Liver (tissue), 9 donors: Measurements from ENCODE around the gene MAPK8. TPM values are rescaled to one million over a fixed set of nuclear protein-coding genes. Genes with fewer than 3 reads are reported as not detected.

Source experiments
- DNase-seq: peaks from one replicate; pipeline ENCODE4 v3.0.0-alpha.2; 2017; ENCODE audit warnings: low spot score
- H3K27ac ChIP-seq, 2 donors: one replicate each; pipeline ENCODE4 v1.7.0; 2013; ENCODE audit warnings: inconsistent platforms in 2 of 2, low read length in 2 of 2, control low read depth in 1 of 2, low read depth in 1 of 2, mild to moderate bottlenecking in 1 of 2
- H3K27me3 ChIP-seq, 4 donors: one replicate each; pipeline versions ENCODE4 v1.6.1 to v1.7.0; 2013; ENCODE audit warnings: low read length in 3 of 4, inconsistent platforms in 1 of 4, mild to moderate bottlenecking in 1 of 4, moderate library complexity in 1 of 4; ENCODE audit not compliant: control insufficient read depth in 4 of 4, insufficient read depth in 4 of 4
- H3K36me3 ChIP-seq, 4 donors: one replicate each; pipeline versions ENCODE4 v1.6.1 to v1.7.0; 2013; ENCODE audit warnings: low read length in 3 of 4, mild to moderate bottlenecking in 3 of 4, low read depth in 1 of 4, moderate library complexity in 1 of 4; ENCODE audit not compliant: control insufficient read depth in 4 of 4, insufficient read depth in 3 of 4
- H3K4me1 ChIP-seq, 4 donors: one replicate each; pipeline versions ENCODE4 v1.6.1 to v1.7.0; 2013; ENCODE audit warnings: low read length in 3 of 4, mild to moderate bottlenecking in 3 of 4, moderate library complexity in 1 of 4; ENCODE audit not compliant: control insufficient read depth in 4 of 4, insufficient read depth in 4 of 4
- H3K4me3 ChIP-seq, 3 donors: one replicate each; pipeline versions ENCODE4 v1.6.1 to v1.7.0; 2013; ENCODE audit warnings: low read length in 3 of 3, control low read depth in 1 of 3, low read depth in 1 of 3, mild to moderate bottlenecking in 1 of 3
- H3K9ac ChIP-seq, 2 donors: one replicate each; pipeline ENCODE4 v1.7.0; 2013; ENCODE audit warnings: low read length in 2 of 2, mild to moderate bottlenecking in 2 of 2, moderate library complexity in 2 of 2, control low read depth in 1 of 2, low read depth in 1 of 2
- H3K9me3 ChIP-seq, 4 donors: one replicate each; pipeline versions ENCODE4 v1.6.1 to v1.7.0; 2013; ENCODE audit warnings: low read length in 3 of 4; ENCODE audit not compliant: control insufficient read depth in 4 of 4
- EGR1 ChIP-seq, 2 donors: IDR thresholded peaks; 2 replicates each; pipeline ENCODE4 v1.6.1; 2016 to 2018; ENCODE audit warnings: antibody characterized with exemption in 2 of 2, low read depth in 2 of 2
- FOXA1 ChIP-seq: IDR thresholded peaks from 2 replicates; pipeline ENCODE4 v1.6.1; 2016; ENCODE audit warnings: antibody characterized with exemption
- FOXA2 ChIP-seq: IDR thresholded peaks from 2 replicates; pipeline ENCODE4 v1.6.1; 2016; ENCODE audit warnings: antibody characterized with exemption
- GABPA ChIP-seq, 2 donors: IDR thresholded peaks in 1 of 2; conservative IDR thresholded peaks in 1 of 2; 2 replicates each; pipeline ENCODE4 v1.6.1; 2016; ENCODE audit warnings: antibody characterized with exemption in 2 of 2, mild to moderate bottlenecking in 1 of 2, moderate library complexity in 1 of 2
- HNF4A ChIP-seq, 2 donors: conservative IDR thresholded peaks; 2 replicates each; pipeline ENCODE4 v1.6.1; 2016; ENCODE audit warnings: antibody characterized with exemption in 2 of 2, mild to moderate bottlenecking in 2 of 2
- HNF4G ChIP-seq: IDR thresholded peaks from 2 replicates; pipeline ENCODE4 v1.6.1; 2016; ENCODE audit warnings: antibody characterized with exemption
- JUND ChIP-seq, 2 donors: IDR thresholded peaks; 2 replicates each; pipeline ENCODE4 v1.6.1; 2016; ENCODE audit warnings: antibody characterized with exemption in 2 of 2
- NR2F2 ChIP-seq: IDR thresholded peaks from 2 replicates; pipeline ENCODE4 v1.6.1; 2016; ENCODE audit warnings: antibody characterized with exemption
- RAD21 ChIP-seq, 2 donors: IDR thresholded peaks; 2 replicates each; pipeline ENCODE4 v1.6.1; 2016; ENCODE audit warnings: antibody characterized with exemption in 2 of 2, mild to moderate bottlenecking in 2 of 2
- RXRA ChIP-seq, 2 donors: IDR thresholded peaks; 2 replicates each; pipeline ENCODE4 v1.6.1; 2017 to 2018; ENCODE audit warnings: antibody characterized with exemption in 2 of 2, mild to moderate bottlenecking in 1 of 2
- SP1 ChIP-seq: IDR thresholded peaks from 2 replicates; pipeline ENCODE4 v1.6.1; 2018; ENCODE audit warnings: antibody characterized with exemption, mild to moderate bottlenecking
- TAF1 ChIP-seq: conservative IDR thresholded peaks from 2 replicates; pipeline ENCODE4 v1.6.1; 2016; ENCODE audit warnings: antibody characterized with exemption, mild to moderate bottlenecking
- YY1 ChIP-seq: IDR thresholded peaks from 2 replicates; pipeline ENCODE4 v1.6.1; 2016; ENCODE audit warnings: antibody characterized with exemption, mild to moderate bottlenecking
- WGBS: extraction: QIAGEN DNeasy Blood & Tissue Kit; methylation state at CpG from one replicate; pipeline ENCODE4 v1.1.7; 2013; 5-methylcytosine and 5-hydroxymethylcytosine counted together
- polyA plus RNA-seq, 2 donors: library from polyadenylated mRNA; stranded (reverse) in 1 of 2; unstranded in 1 of 2; fragments of 200-250 nt in 1 of 2; fragments of >200 nt in 1 of 2; fragmentation: Nextera tagmentation in 1 of 2; extraction: Ambion mirVana in 1 of 2; gene quantifications; one replicate each; pipeline versions ENCODE4 v1.2.1 to v1.2.3, GENCODE V29; 2013 to 2015
- total RNA-seq, 2 donors: library from RNA; depleted of rRNA; stranded (reverse); fragments of >200 nt; gene quantifications; one replicate each; pipeline ENCODE4 v1.2.3, GENCODE V29; 2014
- TF ChIP-seq, protein P1 (sequence below): fragments of 150-350 bp; IDR thresholded peaks from 2 replicates; pipeline ENCODE4 v1.5.1; 2017; ENCODE audit warnings: improper control_type of control experiment, low read depth, low read length; ENCODE audit not compliant: missing input control
- TF ChIP-seq, protein P2 (sequence below): IDR thresholded peaks from 2 replicates; pipeline ENCODE4 v1.6.1; 2016; ENCODE audit warnings: antibody characterized with exemption
- TF ChIP-seq, protein P3 (sequence below): IDR thresholded peaks from 2 replicates; pipeline ENCODE4 v1.6.1; 2016; ENCODE audit warnings: antibody characterized with exemption
- TF ChIP-seq, protein P4 (sequence below): IDR thresholded peaks from 2 replicates; pipeline ENCODE4 v1.6.1; 2016; ENCODE audit warnings: antibody characterized with exemption
- TF ChIP-seq, protein P5 (sequence below): IDR thresholded peaks from 2 replicates; pipeline ENCODE4 v1.6.1; 2016; ENCODE audit warnings: antibody characterized with exemption, mild to moderate bottlenecking
- donor health status: healthy.
- donor health status: healthy.
- donor health status: healthy.
- donor health status: healthy.
- donor health status: healthy.

The MAPK8 gene
- total and polyA plus RNA-seq, 4 donors: 14.9 to 51.6 (median 24.8) TPM

DNA sequence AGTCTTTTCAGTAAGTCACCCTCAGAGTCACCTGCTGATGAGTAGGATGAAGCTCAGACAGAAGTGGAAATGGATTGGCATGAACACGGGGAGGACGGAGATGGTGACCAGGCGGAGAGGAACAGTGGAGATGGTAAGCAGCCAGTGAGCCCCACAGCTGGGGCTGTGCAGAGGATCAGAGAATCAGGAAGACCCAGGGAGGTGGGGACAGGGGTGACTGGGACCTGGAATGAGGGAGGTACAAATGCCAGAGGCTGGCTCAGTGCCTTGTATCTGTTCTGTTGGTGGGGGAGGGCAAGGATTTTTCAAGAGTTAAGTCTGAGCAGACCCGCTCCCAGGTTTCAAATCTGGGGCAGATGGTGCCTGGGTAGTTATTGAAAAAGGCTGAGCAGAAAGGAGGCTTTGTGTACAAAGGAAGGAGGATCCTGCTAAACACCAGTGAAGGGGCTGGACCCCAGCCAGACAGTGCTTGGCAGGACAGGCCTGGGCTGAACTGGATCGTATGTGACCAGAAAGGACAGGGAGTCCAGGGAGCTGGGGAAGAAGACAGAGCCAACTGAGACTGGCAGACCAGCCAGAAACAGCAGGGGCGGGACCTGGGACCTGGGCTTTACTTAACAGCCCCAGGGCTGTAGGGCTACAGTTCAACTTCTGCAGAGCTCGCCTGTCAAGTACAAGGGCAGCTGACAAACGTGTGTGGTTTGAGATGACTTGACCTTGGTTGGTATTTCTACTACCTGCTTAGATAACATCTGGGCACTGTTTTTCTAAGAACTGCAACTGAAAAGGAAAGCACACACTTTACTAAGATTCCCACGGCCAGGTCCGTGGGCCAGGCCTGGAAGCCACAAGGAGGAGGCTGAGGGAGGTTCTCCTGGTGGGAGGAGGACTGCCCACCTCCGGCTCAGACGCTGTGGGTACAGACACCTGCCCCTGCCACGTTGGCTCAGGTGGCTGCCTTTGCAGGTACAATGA, 18.8 kb upstream of the MAPK8 start:
- Histone ChIP-seq H3K4me3 (no peak overlapping the region), H3K9ac (no peak overlapping the region), H3K36me3 (no peaks in the 10 kb centered on the region), H3K27me3 (peaks cover 0 to 4% (median 0%) of the 10 kb centered on the region in 4 donors), H3K9me3 (peaks cover 6 to 10% (median 8%) of the 10 kb centered on the region in 4 donors), H3K27ac (no peak overlapping the region), H3K4me1 (no peaks in the 10 kb centered on the region)
- WGBS: 77% methylated on average over 13 of the region's 13 CpGs
- no peak for TF ChIP-seq HNF4A (conservative IDR thresholded peaks at IDR 0.05)
- TF ChIP-seq YY1: no peak
- TF ChIP-seq TAF1: no peak
- TF ChIP-seq, protein P1, sequence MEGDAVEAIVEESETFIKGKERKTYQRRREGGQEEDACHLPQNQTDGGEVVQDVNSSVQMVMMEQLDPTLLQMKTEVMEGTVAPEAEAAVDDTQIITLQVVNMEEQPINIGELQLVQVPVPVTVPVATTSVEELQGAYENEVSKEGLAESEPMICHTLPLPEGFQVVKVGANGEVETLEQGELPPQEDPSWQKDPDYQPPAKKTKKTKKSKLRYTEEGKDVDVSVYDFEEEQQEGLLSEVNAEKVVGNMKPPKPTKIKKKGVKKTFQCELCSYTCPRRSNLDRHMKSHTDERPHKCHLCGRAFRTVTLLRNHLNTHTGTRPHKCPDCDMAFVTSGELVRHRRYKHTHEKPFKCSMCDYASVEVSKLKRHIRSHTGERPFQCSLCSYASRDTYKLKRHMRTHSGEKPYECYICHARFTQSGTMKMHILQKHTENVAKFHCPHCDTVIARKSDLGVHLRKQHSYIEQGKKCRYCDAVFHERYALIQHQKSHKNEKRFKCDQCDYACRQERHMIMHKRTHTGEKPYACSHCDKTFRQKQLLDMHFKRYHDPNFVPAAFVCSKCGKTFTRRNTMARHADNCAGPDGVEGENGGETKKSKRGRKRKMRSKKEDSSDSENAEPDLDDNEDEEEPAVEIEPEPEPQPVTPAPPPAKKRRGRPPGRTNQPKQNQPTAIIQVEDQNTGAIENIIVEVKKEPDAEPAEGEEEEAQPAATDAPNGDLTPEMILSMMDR: no peak
- TF ChIP-seq GABPA (IDR thresholded peaks at IDR 0.05 in 1 of 2, conservative IDR thresholded peaks at IDR 0.05 in 1 of 2): no peak
- TF ChIP-seq RXRA (IDR thresholded peaks at IDR 0.05): no peak
- no peak for TF ChIP-seq FOXA1
- TF ChIP-seq RAD21 (IDR thresholded peaks at IDR 0.05): no peak
- TF ChIP-seq, protein P2, sequence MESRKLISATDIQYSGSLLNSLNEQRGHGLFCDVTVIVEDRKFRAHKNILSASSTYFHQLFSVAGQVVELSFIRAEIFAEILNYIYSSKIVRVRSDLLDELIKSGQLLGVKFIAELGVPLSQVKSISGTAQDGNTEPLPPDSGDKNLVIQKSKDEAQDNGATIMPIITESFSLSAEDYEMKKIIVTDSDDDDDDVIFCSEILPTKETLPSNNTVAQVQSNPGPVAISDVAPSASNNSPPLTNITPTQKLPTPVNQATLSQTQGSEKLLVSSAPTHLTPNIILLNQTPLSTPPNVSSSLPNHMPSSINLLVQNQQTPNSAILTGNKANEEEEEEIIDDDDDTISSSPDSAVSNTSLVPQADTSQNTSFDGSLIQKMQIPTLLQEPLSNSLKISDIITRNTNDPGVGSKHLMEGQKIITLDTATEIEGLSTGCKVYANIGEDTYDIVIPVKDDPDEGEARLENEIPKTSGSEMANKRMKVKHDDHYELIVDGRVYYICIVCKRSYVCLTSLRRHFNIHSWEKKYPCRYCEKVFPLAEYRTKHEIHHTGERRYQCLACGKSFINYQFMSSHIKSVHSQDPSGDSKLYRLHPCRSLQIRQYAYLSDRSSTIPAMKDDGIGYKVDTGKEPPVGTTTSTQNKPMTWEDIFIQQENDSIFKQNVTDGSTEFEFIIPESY: no peak
- TF ChIP-seq, protein P3, sequence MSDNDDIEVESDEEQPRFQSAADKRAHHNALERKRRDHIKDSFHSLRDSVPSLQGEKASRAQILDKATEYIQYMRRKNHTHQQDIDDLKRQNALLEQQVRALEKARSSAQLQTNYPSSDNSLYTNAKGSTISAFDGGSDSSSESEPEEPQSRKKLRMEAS: no peak
- TF ChIP-seq, protein P4, sequence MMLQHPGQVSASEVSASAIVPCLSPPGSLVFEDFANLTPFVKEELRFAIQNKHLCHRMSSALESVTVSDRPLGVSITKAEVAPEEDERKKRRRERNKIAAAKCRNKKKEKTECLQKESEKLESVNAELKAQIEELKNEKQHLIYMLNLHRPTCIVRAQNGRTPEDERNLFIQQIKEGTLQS: no peak
- no peak for TF ChIP-seq FOXA2
- TF ChIP-seq EGR1 (IDR thresholded peaks at IDR 0.05; ENCODE audit: low read depth in 2 of 2): no peak
- no peak for TF ChIP-seq JUND (IDR thresholded peaks at IDR 0.05)
- no peak for TF ChIP-seq HNF4G
- TF ChIP-seq, protein P5, sequence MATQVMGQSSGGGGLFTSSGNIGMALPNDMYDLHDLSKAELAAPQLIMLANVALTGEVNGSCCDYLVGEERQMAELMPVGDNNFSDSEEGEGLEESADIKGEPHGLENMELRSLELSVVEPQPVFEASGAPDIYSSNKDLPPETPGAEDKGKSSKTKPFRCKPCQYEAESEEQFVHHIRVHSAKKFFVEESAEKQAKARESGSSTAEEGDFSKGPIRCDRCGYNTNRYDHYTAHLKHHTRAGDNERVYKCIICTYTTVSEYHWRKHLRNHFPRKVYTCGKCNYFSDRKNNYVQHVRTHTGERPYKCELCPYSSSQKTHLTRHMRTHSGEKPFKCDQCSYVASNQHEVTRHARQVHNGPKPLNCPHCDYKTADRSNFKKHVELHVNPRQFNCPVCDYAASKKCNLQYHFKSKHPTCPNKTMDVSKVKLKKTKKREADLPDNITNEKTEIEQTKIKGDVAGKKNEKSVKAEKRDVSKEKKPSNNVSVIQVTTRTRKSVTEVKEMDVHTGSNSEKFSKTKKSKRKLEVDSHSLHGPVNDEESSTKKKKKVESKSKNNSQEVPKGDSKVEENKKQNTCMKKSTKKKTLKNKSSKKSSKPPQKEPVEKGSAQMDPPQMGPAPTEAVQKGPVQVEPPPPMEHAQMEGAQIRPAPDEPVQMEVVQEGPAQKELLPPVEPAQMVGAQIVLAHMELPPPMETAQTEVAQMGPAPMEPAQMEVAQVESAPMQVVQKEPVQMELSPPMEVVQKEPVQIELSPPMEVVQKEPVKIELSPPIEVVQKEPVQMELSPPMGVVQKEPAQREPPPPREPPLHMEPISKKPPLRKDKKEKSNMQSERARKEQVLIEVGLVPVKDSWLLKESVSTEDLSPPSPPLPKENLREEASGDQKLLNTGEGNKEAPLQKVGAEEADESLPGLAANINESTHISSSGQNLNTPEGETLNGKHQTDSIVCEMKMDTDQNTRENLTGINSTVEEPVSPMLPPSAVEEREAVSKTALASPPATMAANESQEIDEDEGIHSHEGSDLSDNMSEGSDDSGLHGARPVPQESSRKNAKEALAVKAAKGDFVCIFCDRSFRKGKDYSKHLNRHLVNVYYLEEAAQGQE: no peak
- no peak for TF ChIP-seq SP1
- no peak for TF ChIP-seq NR2F2
- no peak for DNase-seq
